Sigmoid colon (tissue), 4 donors: ENCODE data around the gene IGSF21.

Experiments used
- POLR2A ChIP-seq, 2 donors: fragments of 450-650 bp; IDR thresholded peaks; one replicate each; pipeline ENCODE4 v1.6.1; 2016; ENCODE audit warnings: antibody characterized with exemption in 2 of 2, mild to moderate bottlenecking in 2 of 2, moderate library complexity in 2 of 2
- POLR2AphosphoS5 ChIP-seq, 4 donors: sonication (generic); formaldehyde crosslinking; IDR thresholded peaks; one replicate each; pipeline ENCODE4 v1.6.1; 2017; ENCODE audit warnings: antibody characterized with exemption in 4 of 4
- TF ChIP-seq, protein P1 (sequence below), 4 experiments: fragments of 450-650 bp in 3 of 4; fragments of 200-600 bp in 1 of 4; IDR thresholded peaks; one replicate each; pipeline ENCODE4 v1.5.1; 2016 to 2019; ENCODE audit warnings: antibody characterized with exemption in 4 of 4, mild to moderate bottlenecking in 3 of 4, moderate library complexity in 2 of 4

DNA sequence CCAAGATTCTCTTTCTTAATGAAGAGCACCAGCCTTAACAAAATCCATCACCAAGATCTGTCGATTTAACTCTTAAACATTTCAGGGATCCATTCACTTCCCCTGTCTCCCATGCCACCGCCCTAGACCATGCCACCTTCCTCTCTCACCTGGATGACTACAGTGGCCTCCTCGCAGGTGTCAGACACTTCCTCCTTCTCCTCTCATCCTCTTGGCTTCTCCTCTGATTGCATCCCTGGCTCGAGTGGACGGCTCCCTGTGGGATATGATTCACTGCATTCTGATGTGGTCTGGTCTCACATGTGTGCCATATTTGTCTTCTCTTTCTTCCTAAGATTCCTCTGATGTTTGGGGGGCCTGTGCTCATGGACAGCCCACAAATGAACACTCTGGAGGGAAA is 306.7 kb downstream of the IGSF21 start:
- TF ChIP-seq POLR2A (IDR thresholded peaks at IDR 0.05) = no peak
- TF ChIP-seq, protein P1, sequence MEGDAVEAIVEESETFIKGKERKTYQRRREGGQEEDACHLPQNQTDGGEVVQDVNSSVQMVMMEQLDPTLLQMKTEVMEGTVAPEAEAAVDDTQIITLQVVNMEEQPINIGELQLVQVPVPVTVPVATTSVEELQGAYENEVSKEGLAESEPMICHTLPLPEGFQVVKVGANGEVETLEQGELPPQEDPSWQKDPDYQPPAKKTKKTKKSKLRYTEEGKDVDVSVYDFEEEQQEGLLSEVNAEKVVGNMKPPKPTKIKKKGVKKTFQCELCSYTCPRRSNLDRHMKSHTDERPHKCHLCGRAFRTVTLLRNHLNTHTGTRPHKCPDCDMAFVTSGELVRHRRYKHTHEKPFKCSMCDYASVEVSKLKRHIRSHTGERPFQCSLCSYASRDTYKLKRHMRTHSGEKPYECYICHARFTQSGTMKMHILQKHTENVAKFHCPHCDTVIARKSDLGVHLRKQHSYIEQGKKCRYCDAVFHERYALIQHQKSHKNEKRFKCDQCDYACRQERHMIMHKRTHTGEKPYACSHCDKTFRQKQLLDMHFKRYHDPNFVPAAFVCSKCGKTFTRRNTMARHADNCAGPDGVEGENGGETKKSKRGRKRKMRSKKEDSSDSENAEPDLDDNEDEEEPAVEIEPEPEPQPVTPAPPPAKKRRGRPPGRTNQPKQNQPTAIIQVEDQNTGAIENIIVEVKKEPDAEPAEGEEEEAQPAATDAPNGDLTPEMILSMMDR (IDR thresholded peaks at IDR 0.05) = no peak
- no peak for TF ChIP-seq POLR2AphosphoS5 (IDR thresholded peaks at IDR 0.05)
